Iris pigment epithelial cell (primary cell): ENCODE measurements around the gene BCAP29.
"Not testable (repeated sequence)": the region's sequence is repeated elsewhere in the genome, so short reads cannot be mapped to it uniquely, and the experiment has no call there.

Source experiments
- DNase-seq: peaks from one replicate; pipeline ENCODE4 v3.0.0-alpha.2; 2011; ENCODE audit warnings: low read depth

Gene BCAP29

DNA sequence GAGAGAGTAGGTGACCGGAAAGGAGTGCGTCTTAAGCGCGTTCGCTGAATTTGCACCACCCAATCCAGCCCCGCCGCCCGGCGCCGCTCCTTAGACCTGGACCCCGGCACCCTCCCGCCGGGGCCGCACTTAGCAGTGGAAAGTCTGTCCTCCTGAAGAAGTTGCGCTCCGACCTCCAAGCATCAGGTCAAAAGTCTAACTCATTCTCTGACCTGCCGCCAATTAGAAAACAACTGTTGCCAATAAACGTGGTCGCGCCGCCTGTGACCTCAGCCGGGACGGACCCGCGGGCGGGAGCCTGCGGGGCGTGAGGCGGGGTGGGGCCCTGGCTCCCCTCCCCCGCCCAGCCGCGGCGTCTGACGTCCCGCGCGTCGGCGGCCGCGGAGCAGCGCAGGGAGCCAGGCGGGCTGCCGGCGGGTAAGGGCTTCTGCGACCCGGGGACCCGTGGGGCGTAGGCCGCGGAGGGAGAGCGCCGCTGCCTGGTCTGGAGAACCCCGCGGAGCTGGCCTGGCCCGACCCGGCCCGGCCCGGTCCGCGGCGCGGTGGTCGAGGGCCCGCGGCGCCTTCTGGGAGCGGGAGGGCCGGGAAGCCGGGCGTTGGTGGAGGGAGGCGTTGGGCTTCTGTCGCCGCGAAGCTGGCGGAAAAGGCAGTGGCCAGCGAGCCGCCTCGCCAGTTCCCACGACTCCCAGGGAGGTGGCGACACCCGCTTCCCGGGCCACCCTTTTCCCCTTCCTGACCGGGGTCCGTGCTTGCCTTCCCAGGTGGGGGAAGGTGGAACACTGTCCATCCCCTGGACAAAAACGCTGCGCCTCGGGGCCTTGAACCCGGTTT is at the start of gene BCAP29:
Gene BCAP29, plus strand, starts transcription at position 362 of the 831 bp plus-strand sequence. CDS start 527 bp downstream, outside the sequence.
- DNase-seq = peak; percentile 55

- DNase-seq = no peak
Observed at GRCh38 chr7:107530751-107531150, 49.3 kb upstream of the BCAP29 start.

DNA sequence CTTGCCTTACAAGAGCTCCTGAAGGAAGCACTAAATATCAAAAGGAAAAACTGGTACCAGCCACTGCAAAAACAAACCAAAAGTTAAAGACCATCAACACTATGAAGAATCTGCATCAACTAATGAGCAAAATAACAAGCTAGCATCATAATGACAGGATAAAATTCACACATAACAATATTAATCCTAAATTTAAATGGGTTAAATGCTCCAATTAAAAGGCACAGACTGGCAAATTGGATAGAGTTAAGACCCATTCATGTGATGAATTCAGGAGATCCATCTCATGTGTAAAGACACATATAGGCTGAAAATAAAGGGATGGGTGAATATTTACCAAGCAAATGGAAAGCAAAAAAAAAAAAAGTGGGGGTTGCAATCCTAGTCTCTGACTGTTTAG is 45.9 kb upstream of the BCAP29 start:
- DNase-seq = no peak

DNA sequence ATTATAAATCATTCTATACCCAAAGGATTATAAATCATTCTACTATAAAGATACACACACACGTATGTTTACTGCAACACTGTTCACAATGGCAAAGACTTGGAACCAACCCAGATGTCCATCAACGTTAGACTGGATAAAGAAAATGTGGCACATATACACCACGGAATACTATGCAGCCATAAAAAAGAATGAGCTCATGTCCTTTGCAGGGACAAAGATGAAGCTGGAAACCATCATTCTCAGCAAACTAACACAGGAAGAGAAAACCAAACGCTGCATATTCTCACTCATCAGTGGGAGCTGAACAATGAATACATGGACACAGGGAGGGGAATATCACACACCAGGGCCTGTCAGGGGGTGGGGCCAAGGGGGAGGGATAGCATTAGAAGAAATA is 42.8 kb upstream of the BCAP29 start:
- DNase-seq = not testable (repeated sequence)

- no peak for DNase-seq
Observed at GRCh38 chr7:107538001-107538400, 42.0 kb upstream of the BCAP29 start.

GRCh38 chr7:107543338-107543993 is 36.6 kb upstream of the BCAP29 start:
- no peak for DNase-seq

- no peak for DNase-seq
Observed at GRCh38 chr7:107544848-107545591, 35.0 kb upstream of the BCAP29 start.

GRCh38 chr7:107551936-107552335 is 28.1 kb upstream of the BCAP29 start:
- peak; percentile 70 for DNase-seq

DNA sequence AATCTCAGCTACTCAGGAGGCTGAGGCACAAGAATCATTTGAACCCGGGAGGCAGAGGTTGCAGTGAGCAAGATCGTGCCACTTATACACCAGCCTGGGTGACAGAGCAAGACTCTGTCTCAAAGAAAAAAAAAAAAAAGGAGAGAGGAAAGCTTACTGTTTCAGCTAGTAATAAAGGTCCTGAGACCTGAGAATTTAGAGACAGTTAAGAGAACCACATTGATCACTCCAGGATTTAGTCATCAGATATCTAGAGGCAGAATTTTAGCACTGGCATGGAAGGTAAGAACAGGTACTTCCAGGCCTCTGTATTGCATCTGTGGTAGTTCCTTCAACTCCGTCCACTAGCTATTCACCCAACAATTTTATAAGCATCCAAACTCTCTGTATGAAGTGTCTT is 24.2 kb upstream of the BCAP29 start:
- no peak for DNase-seq

- peak; percentile 86 for DNase-seq
Observed at GRCh38 chr7:107559864-107560263, 20.2 kb upstream of the BCAP29 start.

DNA sequence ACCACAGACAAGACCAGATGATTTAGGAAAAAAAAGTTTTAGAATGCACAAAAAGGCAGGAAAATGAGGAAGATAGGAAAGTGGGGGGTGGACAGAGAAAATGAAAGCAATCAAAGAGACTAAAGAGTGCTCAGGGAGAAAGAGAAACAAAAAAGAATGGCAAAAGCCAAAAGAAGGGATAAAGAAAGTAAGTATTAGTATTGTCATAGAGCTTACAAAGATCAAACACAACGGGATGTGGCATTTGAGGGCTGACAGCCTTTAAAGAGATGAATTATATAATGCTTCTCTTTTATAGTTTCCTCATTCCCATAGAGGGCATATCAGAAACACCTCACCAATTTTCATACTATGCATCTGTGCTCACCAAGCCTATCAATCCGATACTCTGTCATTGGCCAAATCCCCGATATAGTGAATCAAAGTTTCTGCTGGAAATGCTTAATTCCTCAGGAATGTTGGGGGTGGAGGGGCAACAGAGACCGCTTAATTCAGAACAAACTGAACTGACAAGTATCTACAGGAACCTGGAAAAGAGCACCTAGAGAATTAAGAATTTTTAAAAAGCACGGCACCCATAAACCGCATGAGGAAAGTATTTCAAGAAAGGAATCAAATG is 19.0 kb upstream of the BCAP29 start:
- no peak for DNase-seq

DNA sequence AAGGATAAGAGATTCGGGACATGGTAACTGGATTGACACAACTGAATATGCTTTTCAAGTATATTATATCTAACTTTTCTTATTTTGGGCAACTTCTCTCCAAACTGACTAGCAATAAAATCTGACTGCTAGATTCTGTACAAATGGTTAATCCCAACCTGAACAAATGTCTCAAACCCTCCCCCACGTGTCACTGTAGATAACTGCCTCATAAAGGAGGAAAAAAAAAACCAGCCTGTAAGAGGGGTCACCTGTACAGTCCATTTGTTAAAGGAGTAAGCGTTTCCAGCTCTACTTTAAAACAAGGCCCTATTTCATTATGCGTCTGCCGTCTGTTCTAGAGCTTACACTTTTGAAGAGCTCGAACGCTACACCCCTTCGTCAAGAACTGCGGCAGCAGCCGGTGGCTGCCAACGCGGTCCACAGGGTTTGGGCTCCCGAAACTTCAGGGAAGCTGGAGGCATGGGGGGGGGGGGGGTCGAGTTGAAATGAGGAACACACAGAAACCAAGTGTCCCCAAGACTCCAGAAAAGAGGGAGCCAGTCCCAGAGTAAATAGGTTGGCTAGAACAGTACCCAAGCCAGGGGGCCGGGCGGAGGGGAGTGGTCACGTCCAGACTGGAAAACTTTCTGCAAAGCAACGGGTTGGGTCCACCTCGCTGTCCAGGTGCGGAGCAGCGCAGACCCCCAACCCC is 16.8 kb upstream of the BCAP29 start:
- no peak for DNase-seq

- peak; percentile 81 for DNase-seq
Observed at GRCh38 chr7:107563775-107564552, 16.1 kb upstream of the BCAP29 start, which contains the start of the genes COG5 and DUS4L. Gene COG5 (minus strand): TSS chr7:107563920. CDS start chr7:107563896, 24 bp downstream. Gene DUS4L (plus strand): TSS chr7:107563971. CDS start chr7:107567071, 3,100 bp downstream.

DNA sequence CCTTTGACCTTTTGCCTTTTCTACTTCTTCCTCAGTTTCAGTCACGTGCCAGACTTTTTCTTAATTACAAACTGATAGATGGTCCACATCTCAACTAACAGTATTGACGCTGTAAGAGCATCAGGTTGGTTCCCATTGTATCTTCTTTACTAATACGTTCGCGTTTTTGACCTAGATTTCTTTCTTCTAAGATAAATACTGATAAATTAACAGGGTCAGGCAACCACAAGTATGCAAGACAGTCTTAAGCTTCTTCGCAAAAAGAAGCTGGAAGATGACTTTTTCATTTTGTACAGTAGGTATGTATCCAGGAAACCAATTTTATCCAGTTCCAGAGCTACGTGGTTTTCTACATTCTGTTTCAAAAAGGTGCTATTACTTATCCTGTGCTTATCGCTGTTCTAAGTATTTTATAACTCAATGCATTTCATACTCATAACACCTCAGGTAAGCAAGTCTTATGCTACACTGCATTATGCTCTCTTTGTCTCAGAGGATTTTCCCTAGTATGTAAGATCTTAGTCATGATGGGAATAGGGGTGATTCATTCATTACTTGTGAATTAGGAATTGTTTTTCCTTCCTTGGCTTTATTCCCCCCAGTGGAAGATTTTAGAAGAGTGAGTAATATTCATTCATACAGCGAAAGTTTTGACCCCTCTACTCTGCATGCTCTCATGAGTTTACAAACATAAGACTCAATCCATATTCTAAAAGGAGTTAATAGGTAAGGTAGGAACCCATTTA is 15.3 kb upstream of the BCAP29 start:
- peak; percentile 84 for DNase-seq

DNA sequence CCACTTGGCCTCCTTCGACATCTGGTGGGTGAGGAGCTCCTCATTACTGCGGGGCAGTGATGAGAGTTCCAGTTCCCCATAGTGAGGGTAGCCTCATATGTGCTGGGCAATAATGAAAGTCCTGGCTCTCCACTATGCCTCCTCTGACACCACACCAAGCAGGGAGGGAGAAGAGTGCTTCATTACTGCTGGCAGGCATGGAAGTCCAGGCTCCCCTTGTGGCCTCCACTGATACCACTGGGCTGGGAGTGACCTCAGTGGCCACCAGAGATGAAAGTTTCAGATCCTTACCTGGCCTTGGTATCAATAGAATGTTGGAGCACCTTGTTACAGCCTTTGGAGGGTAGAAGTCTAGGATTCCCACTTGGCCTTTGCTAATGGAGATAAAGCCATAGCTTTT is 9.7 kb upstream of the BCAP29 start:
- DNase-seq = no peak

GRCh38 chr7:107573537-107573936 is 6.5 kb upstream of the BCAP29 start:
- no peak for DNase-seq

DNA sequence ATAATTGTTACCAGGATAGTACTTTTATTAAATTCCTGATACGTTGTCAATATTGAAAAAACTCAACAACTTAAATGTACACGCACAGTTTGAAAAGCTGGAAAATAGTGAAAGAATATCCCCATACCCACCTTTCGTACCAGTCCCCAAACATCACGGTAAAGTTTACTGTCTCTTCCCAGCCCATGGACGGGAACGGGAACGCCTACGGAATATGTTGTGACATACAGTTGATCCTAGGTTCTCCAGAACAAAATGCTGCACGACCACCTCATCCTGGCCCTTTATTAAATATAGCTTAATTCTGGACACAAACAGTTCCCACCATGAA is 527 bp upstream of the BCAP29 start:
- no peak for DNase-seq

GRCh38 chr7:107580716-107581383 is 804 bp downstream of the BCAP29 start:
- no peak for DNase-seq

- no peak for DNase-seq
Observed at GRCh38 chr7:107581387-107582013, 1.5 kb downstream of the BCAP29 start.
